ELF-1 (cell line): ENCODE measurements around the gene SLC39A10.

Source experiments
- DNase-seq: peaks from one replicate; pipeline ENCODE4 v3.0.0-alpha.2; 2016; ENCODE audit warnings: low read depth, low spot score

SLC39A10 gene

DNA sequence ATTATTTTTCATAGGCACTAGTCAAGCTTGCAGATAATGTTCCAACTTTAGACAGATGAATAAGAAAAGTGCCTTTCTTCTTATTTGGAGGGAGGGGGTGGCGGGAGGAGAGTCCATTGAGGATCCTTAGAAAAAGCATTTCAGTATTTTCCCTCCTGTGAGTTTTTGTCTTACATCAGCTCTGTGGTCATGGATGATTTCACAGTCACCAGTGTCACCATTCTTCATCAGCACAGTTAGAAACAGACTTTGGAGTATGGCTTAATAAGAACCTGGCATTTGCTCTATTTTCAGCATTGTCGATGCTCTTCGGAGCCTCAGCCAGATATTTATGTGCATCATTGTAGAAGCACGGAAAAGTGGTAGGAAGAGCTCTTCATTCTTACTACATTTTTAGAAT is 70.1 kb downstream of the SLC39A10 start:
- no peak for DNase-seq

DNA sequence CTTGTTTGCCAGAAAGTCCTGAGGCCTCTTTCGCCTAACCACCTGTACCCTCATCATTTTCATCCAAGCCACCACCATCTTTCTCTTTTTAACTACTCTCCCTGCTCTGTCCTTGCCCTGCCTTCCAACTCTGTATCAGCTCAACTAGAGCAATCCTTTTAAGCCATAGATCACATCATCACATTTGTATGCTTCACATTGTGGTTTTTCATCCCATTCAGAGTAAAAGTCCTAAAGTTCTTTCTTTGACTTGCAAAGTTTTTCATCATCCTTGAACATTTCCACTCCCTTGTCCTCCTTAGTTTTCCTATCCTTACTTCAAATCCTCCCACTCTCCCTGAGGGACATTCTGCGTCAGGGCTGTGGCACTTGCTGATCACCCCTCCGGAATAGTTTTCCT is 73.9 kb downstream of the SLC39A10 start:
- DNase-seq, result no peak

DNA sequence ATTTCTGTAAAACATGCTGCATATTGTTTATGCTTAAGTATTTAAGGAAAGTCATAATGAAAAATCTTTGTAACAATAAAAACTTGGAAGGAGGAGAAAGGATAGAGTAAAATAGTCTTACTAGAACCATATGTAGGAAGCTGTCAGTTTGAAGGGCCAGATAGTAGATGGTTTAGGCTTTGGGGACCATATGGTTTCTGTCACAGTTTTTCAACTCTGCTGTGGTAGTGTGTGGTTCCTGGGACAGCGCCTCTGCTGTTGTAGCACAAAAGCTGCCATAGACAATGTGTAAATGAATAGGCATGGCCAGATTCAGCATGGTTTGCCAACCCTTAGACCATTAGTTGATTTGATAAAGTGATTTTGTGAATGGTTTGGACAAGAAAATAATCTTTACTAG is 75.5 kb downstream of the SLC39A10 start:
- no peak for DNase-seq

DNA sequence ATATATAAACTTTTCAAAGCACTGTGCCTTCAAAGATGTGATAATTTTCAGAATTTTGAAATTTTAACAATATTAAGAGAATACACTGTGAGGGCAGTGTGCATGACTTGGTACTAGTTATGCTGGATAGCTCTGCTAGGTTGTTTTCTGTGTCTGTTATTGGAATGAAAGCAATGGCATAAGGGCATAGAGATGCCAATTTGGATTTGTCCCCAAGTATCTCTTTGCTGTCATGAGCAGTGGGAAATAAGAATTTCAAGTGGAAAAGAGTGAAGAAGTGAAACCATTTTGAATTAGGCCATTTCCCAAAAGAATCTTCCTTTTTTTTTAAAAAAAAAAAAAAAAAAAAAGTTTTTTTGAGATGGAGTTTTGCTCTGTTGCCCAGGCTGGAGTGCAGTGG is 76.8 kb downstream of the SLC39A10 start:
- DNase-seq, result no peak

DNA sequence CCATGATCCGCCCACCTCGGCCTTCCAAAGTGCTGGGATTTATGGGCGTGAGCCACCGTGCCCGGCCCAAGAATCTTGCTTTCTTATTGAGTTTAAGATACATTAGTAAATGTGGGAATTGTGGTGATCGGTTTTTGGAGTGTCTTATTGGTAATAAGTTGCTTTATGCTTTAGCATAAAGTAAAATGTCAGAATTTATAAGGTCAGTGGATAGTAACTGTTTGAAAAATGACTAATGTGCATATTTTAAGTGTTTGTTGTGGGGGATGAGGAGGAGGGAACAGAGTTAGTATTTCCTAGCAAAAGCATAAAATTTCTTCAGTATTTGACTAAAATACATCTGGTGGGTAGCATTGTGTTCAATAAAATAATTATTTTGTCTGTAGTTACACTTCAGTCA is 77.4 kb downstream of the SLC39A10 start:
- DNase-seq, result no peak

DNA sequence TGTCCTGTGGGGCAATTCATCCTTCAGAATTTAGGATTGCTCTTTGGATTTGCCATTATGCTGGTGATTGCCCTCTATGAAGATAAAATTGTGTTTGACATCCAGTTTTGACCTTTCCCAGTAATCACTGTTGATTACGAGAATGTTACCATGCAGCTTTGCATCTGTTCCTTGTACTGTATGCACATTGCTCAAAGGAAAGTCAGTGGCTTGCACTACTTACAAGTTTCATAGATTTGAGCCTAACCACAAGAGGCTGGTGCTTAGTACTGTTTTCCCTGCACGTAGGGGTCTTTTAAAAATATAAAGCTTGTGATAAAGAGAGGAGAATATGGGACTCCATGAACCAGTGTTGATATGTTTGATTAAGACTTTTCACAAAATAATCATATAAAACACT is 77.9 kb downstream of the SLC39A10 start:
- DNase-seq, result no peak

DNA sequence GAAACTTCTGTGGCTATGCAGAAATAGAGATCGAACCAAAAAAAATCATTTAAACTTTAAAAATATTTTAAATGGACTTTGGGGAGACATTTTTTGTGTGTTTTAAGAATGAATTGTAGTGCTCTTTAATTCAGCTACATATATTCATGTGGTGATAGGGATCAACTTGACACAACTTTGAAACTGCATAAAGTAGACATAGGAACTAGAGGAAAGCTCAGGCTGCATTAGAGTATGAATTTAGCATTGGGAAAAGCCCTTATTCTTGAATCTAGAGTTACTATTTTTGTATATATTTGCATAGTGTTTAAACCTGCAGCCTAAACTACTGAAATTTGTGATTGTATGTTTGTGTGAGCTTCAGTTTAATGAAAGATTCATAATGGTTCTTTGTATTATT is 78.3 kb downstream of the SLC39A10 start:
- DNase-seq, result no peak

DNA sequence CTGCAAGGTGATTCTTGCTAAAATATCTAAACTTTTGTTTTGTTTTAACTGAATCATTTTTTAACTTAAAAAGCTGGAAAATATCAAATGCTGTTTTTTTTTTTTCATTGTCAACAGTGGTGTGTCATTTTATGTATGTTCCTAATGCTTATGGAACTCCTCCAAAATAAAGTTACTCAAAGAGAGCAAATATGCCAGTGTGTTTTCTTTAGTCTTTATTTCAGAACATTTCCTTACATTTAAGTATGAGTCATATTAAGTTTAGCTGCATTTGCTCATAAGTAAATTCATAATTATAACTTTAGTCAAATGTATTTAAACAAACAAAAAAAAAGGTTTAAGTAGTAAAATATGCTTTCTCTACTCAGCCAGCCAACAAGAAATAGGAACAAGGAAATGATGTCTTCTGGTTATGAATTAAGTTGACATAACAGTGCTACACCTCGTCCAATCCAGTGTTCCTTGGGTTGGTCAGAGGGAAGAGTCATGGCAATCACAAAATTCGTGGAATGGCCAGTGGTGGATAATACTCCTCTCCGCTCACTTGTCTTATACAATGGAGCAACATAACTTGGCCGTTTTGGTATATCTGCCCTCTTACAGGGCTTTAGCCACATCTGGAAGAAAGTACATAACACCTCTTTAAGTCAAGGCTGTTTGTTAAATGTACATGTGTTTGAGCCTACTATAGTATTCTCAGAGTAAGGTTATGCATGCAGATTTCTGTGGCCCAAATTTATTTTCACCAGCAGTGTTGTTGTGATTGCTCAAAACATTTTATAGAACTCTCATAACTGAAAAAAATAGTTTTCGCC is 80.7 kb downstream of the SLC39A10 start:
- DNase-seq, result no peak

DNA sequence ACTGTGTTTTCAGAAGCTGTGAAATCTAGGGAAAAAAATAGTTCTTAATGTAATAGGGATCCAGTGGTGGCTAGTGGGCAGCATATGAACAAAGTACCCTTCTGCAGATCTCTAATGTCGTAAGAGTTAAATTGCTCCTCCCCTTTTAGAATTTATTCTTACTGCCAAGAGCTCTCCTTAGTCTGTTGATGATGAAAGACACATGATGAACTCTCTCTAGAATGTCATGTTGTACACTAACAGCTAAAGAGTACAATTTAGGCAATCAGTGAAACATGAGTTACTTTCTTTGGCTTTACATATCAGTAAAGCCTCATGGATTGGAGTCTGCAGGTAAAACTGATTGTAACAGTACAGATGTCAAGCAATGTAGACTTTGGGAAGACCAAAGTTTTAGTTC is 84.2 kb downstream of the SLC39A10 start:
- DNase-seq, result no peak

DNA sequence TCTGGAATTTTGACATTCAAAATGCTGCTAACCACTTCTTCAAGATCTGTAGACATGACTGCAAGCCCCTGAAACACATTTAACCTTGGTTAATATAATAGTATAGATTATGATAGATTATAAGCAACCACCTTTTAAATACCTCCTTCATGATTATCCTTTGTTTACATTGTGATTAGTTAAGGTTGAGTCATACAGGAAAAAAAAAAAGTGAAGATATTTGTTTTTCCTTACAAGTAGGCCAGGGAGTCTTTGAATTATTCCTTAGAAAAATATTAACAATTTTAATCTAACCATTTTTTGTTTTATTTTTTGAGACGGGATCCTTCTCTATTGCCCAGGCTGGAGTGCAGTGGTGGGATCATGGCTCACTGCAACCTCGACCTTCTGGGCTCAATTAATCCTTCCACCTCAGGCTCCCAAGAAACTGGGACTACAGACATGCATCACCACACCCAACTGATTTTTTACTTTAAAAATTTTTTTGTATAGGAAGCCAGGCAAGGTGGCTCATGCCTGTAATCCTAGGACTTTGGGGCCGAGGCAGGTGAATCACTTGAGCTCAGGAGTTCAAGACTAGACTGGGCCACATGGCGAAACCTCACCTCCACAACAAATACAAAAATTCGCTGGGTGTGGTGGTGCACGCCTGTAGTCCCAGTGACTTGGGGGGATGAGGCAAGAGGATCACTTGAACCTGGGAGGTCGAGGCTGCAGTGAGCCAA is 99.4 kb downstream of the SLC39A10 start:
- no peak for DNase-seq

DNA sequence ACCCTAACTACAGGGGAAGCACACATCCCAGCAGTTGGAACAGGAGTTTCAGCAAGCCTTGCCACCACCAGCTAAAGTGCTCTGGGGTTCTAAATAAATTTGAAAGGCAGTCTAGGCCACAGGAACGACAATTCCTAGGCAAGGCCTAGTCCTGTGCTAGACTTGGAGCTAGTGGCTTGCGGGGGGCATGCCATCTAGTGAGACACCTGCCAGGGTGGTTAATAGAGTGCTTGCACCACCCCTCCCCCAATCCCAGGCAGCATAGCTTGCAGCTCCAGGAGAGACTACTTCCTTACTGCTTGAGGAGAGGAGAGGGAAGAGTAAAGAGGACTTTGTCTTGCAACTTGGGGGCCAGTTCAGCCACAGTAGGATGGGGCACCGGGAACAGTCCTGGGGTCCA is 101.8 kb downstream of the SLC39A10 start:
- DNase-seq, result no peak

DNA sequence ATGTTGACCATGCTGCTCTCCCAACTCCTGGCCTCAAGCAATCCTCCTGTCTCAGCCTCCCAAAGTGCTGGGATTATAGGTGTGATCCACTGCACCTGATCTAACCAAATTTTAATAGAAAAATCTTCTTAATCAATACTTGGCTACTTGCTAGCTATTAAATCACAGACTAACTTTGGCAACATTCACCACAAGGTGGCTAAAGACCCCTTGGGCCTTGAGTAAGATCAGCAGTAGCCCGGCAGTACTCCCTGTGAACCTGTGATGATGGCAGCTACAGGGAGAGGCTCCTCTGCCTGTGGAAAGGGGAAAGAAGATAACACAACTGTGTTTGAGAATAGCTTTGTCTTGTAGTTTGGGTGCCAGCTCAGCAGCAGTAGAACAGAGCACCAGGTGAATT is 102.9 kb downstream of the SLC39A10 start:
- DNase-seq, result no peak

DNA sequence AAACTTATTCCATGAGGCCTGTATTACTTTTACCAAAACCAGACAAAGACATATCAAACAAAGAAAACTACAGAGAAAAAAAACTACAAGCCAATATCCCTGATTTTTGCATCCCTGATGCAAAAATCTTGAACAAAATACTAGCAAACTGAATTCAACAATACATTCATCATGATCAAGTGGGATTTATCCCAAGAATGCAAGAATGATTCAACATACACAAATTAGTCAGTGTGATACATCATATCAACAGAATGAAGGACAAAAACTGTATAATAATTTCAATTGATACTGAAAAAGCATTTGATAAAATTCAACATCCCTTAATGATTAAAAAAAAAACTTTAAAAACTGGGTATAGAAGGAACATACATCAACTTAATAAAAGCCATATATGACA is 106.8 kb downstream of the SLC39A10 start:
- DNase-seq, result no peak

DNA sequence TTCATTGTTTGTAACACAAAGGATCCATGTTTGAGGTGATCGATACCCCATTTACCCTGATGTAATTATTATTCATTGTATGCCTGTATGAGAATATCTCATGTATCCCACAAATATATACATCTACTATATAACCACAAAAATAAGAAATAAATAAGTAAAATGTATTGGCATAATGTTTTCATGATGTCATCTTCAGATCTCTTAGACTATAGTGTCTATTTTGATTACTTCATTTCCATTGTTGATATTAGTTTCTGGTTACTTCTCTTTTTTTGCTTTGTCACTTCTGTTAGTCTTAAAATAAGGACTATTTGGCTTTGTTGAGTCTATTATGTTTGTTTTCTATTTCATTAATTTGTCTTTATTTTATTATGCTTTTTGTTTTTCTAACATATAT is 109.7 kb downstream of the SLC39A10 start:
- DNase-seq, result no peak

DNA sequence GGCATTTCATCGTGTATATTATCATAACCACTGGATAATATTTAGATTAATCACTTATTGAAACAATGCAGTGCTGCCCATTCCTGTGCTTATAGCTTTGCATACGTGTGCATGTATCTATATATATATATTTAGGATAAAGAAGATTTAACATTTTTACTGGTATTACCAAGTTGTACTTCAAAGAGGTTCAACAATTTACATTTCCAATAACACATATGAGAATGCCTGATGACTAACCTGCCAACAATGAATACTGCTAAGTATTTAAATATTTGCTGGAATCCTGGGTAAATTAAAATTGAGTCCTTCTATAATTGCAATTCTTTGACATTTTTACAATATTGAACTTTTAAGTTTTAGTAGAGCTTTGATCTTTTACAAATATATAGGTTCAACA is 111.4 kb downstream of the SLC39A10 start:
- DNase-seq, result no peak

DNA sequence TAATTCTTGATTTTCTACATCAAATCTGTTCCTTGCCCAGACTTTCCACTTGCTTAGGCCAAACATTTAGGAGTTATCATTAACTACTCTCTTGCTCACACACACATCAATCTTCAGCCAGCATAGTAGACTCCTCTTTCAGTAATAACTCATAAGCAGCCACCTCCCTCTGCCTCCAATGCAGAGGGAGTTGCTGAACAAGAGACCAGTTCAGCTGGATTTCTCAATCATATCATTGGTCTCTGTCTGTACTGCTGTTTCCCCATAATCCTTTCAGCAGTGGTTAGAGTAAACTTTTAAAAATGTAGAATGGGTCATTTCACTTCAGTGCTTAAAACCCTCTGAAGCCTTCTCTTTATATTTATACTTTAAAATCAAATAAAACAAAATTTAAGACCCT is 112.9 kb downstream of the SLC39A10 start:
- no peak for DNase-seq

DNA sequence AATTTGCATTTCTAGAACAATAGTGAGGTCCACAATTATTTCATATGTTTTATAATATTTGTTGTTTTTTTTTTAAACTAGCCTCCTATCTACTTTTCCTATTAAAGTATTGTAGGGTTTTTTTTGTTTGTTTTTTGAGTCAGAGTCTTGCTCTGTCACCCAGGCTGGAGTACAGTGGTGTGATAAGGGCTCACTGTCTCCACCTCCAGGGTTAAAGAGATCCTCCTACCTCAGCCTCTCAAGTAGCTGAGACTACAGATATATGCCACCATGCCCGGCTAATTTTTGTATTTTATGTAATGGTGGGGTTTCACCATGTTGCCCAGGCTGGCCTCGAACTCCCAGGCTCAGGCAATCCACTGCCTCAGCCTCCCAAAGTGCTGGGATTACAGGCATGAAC is 122.5 kb downstream of the SLC39A10 start:
- no peak for DNase-seq

DNA sequence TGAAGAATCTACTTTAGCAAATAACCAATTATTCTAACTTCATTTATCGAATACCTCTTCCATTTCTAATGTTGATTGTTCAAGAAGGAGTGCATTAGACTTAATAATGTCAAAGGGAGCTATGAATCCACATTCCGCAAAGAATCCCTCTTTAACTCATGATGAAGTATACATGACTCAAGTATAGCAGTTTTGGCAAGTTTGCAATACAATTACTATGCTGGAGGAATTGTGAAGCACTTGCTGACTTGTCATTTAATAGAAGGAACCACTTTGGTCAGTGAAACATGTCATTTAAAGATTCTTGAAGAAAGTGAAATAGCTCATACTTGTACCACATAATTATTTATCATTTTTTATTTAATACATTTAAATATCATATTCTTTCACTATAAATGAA is 125.1 kb downstream of the SLC39A10 start:
- DNase-seq, result no peak
